Effector memory CD4-positive, alpha-beta T cell (primary cell): ENCODE results near the gene UBE2U.

Source experiments
- DNase-seq, 3 donors: peaks; one replicate each; pipeline ENCODE4 v3.0.0-alpha.2; 2020
- H3K27ac ChIP-seq: 2 replicates; pipeline ENCODE4 v1.7.0; 2013; ENCODE audit warnings: mild to moderate bottlenecking, low read length, moderate library complexity; ENCODE audit not compliant: insufficient read depth, poor library complexity, severe bottlenecking
- H3K27me3 ChIP-seq: replicated peaks from 2 replicates; pipeline ENCODE4 v1.7.0; 2013; ENCODE audit warnings: mild to moderate bottlenecking, low read length; ENCODE audit not compliant: insufficient read depth, control insufficient read depth, poor library complexity, severe bottlenecking
- H3K36me3 ChIP-seq: 2 replicates; pipeline ENCODE4 v1.7.0; 2013; ENCODE audit warnings: mild to moderate bottlenecking, low read length, moderate library complexity; ENCODE audit not compliant: control insufficient read depth, insufficient read depth
- H3K4me1 ChIP-seq: 2 replicates; pipeline ENCODE4 v1.7.0; 2013; ENCODE audit warnings: low read length, mild to moderate bottlenecking; ENCODE audit not compliant: control insufficient read depth, insufficient read depth, poor library complexity, severe bottlenecking
- H3K4me3 ChIP-seq: 2 replicates; pipeline ENCODE4 v1.7.0; 2013; ENCODE audit warnings: low read length, low read depth, mild to moderate bottlenecking; ENCODE audit not compliant: insufficient read depth, poor library complexity, severe bottlenecking
- H3K9me3 ChIP-seq: 2 replicates; pipeline ENCODE4 v1.7.0; 2013; ENCODE audit warnings: mild to moderate bottlenecking, low read length, moderate library complexity; ENCODE audit not compliant: control insufficient read depth

The UBE2U gene

GRCh38 chr1:64171797-64172281 is 31.6 kb upstream of the UBE2U start:
- H3K4me3 ChIP-seq = no peak overlapping the region
- no peaks in the 10 kb centered on the region for H3K9me3 ChIP-seq
- H3K27me3 ChIP-seq = no peaks in the 10 kb centered on the region
- H3K4me1 ChIP-seq = no peaks in the 10 kb centered on the region
- H3K27ac ChIP-seq = no peak overlapping the region
- no peak for DNase-seq
- H3K36me3 ChIP-seq = no peaks in the 10 kb centered on the region

GRCh38 chr1:64172458-64172983 is 30.9 kb upstream of the UBE2U start:
- Histone ChIP-seq H3K27me3 (no peaks in the 10 kb centered on the region), H3K36me3 (no peaks in the 10 kb centered on the region), H3K4me3 (no peak overlapping the region), H3K9me3 (no peaks in the 10 kb centered on the region), H3K4me1 (no peaks in the 10 kb centered on the region), H3K27ac (no peak overlapping the region)
- no peak for DNase-seq

- H3K9me3 ChIP-seq = no peaks in the 10 kb centered on the region
- no peaks in the 10 kb centered on the region for H3K27me3 ChIP-seq
- no peaks in the 10 kb centered on the region for H3K36me3 ChIP-seq
- no peak overlapping the region for H3K4me3 ChIP-seq
- H3K27ac ChIP-seq = no peak overlapping the region
- DNase-seq = no peak
- no peaks in the 10 kb centered on the region for H3K4me1 ChIP-seq
Observed at GRCh38 chr1:64173336-64173940, 30.0 kb upstream of the UBE2U start.

- Histone ChIP-seq H3K27ac (no peak overlapping the region), H3K27me3 (no peaks in the 10 kb centered on the region), H3K36me3 (no peaks in the 10 kb centered on the region), H3K9me3 (no peaks in the 10 kb centered on the region), H3K4me3 (no peak overlapping the region), H3K4me1 (no peaks in the 10 kb centered on the region)
- no peak for DNase-seq
Observed at GRCh38 chr1:64175639-64176038, 27.8 kb upstream of the UBE2U start.

GRCh38 chr1:64176659-64177058 is 26.8 kb upstream of the UBE2U start:
- no peak overlapping the region for H3K27ac ChIP-seq
- no peak for DNase-seq

GRCh38 chr1:64179588-64179987 is 23.8 kb upstream of the UBE2U start:
- Histone ChIP-seq H3K27ac (no peak overlapping the region), H3K36me3 (no peaks in the 10 kb centered on the region), H3K9me3 (no peaks in the 10 kb centered on the region), H3K27me3 (no peaks in the 10 kb centered on the region), H3K4me3 (no peak overlapping the region), H3K4me1 (no peaks in the 10 kb centered on the region)
- no peak for DNase-seq

More at GRCh38 chr1:64176659-64177058, 26.8 kb upstream of the UBE2U start:
- Histone ChIP-seq H3K4me1 (no peaks in the 10 kb centered on the region), H3K36me3 (no peaks in the 10 kb centered on the region), H3K27me3 (no peaks in the 10 kb centered on the region), H3K9me3 (no peaks in the 10 kb centered on the region), H3K4me3 (no peak overlapping the region)

GRCh38 chr1:64182207-64182606 is 21.2 kb upstream of the UBE2U start:
- no peaks in the 10 kb centered on the region for H3K4me1 ChIP-seq
- DNase-seq = no peak
- no peaks in the 10 kb centered on the region for H3K27me3 ChIP-seq
- H3K36me3 ChIP-seq = no peaks in the 10 kb centered on the region
- H3K9me3 ChIP-seq = no peaks in the 10 kb centered on the region
- no peak overlapping the region for H3K27ac ChIP-seq
- no peak overlapping the region for H3K4me3 ChIP-seq

- Histone ChIP-seq H3K4me3 (no peak overlapping the region), H3K4me1 (no peaks in the 10 kb centered on the region), H3K9me3 (no peaks in the 10 kb centered on the region), H3K27ac (no peak overlapping the region), H3K27me3 (no peaks in the 10 kb centered on the region), H3K36me3 (no peaks in the 10 kb centered on the region)
- DNase-seq = no peak
Observed at GRCh38 chr1:64183395-64184002, 19.9 kb upstream of the UBE2U start.

- Histone ChIP-seq H3K27ac (no peak overlapping the region), H3K4me1 (no peaks in the 10 kb centered on the region), H3K27me3 (no peaks in the 10 kb centered on the region), H3K9me3 (no peaks in the 10 kb centered on the region), H3K4me3 (no peak overlapping the region), H3K36me3 (no peaks in the 10 kb centered on the region)
- DNase-seq = no peak
Observed at GRCh38 chr1:64184003-64184440, 19.4 kb upstream of the UBE2U start.

- H3K4me1 ChIP-seq = no peaks in the 10 kb centered on the region
- no peaks in the 10 kb centered on the region for H3K36me3 ChIP-seq
- DNase-seq = no peak
Observed at GRCh38 chr1:64186138-64186897, 17.1 kb upstream of the UBE2U start.

More at GRCh38 chr1:64186138-64186897, 17.1 kb upstream of the UBE2U start:
- H3K27me3 ChIP-seq = no peaks in the 10 kb centered on the region
- no peak overlapping the region for H3K27ac ChIP-seq
- H3K9me3 ChIP-seq = no peaks in the 10 kb centered on the region
- H3K4me3 ChIP-seq = no peak overlapping the region
